OCI-M2 (cell line): Measurements from ENCODE around the gene BEX1.
"Not testable (repeated sequence)": the region's sequence is repeated elsewhere in the genome, so short reads cannot be mapped to it uniquely, and the experiment has no call there.

Experiments
- DNase-seq: peaks from one replicate; lab custom pipeline; 2025; ENCODE audit not compliant: unreplicated experiment; lab: John Stamatoyannopoulos, UW

Gene BEX1

DNA sequence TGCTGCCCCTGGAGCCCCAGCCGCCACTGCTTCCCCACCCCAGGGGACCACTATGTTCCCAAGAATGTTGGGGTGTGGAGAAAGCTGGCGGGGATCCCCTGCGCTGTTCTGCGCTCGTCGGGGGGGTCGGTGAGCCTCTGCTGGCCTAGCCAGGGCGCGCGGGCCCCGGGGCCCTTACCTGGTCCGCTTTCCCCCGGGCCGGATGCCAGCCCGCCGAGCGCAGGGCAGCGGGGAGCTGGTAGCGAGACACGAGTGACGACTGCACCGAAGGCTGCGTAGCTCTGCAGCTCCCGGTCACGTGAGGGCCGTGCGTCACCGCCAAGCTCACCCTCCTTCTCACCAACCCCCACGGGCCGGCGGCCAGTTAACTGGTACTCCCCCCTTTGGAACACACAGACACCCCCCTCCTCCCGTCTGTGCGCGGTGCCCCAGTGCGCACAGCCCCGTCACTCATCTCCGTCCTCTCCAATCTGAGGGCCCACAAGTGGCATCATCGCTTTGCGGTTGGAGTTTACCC is at the start of gene BEX1:
TSS of gene BEX1 (minus strand) at position 254 of the 517 bp plus-strand sequence. CDS start 897 bp downstream, outside the sequence.
- no peak for DNase-seq

DNA sequence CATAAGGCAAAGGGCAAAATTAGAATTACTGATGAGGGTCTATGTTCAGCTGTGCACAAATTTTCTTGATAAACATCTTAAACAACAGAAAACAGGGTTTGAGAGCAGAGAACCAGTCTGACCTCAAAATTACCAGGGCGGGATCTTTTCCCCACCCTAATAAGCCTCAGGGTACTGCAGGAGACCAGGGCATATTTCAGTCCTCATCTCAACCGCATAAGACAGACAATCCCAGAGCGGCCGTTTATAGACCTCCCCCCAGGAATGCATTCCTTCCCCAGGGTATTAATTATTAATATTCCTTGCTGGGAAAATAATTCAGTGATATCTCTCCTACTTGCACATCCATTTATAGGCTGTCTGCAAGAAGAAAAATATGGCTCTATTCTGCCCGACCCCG is 45.5 kb upstream of the BEX1 start:
- DNase-seq = not testable (repeated sequence)

DNA sequence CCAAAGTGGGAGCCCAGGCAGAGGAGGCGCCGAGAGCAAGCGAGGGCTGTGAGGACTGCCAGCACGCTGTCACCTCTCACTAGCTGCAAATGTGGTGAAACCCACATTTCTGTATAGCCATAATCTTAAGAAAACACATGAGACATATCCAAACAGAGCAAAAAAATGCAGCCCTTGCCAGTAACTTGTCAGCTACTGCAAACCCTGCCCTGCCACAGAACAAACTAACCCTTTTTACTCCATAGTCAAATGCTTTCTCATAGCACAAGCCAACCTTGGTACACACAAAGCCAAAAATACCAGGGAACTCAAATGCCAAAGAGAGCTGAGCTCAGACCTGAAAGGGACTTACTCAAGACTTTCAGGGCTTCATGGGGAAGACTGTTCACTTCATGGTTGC is 43.9 kb upstream of the BEX1 start:
- no peak for DNase-seq

DNA sequence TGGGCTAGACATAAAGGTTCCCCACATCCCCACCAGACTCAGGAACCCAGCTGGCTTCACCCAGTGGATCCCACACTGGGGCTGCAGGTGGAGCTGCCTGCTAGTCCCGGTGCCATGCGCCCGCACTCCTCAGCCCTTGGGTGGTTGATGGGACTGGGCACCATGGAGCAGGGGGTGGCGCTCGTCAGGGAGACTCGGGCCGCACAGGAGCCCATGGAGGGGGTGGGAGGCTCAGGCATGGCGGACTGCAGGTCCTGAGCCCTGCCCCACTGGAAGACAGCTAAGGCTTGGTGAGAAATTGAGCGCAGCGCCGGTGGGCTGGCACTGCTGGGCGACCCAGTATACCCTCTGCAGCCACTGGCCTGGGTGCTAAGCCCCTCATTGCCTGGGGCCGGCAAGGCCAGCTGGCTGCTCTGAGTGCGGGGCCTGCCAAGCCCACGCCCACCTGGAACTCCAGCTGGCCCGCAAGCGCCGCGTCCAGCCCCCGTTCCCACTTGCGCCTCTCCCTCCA is 43.3 kb upstream of the BEX1 start:
- not testable (repeated sequence) for DNase-seq

DNA sequence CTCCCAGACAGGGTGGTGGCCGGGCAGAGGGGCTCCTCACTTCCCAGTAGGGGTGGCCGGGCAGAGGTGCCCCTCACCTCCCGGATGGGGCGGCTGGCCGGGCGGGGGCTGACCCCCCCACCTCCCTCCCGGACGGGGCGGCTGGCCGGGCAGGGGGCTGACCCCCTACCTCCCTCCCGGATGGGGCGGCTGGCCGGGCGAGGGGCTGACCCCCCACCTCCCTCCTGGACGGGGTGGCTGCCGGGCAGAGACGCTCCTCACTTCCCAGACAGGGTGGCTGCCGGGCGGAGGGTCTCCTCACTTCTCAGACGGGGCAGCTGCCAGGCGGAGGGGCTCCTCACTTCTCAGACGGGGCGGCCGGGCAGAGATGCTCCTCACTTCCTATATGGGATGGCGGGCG is 40.4 kb upstream of the BEX1 start:
- not testable (repeated sequence) for DNase-seq

DNA sequence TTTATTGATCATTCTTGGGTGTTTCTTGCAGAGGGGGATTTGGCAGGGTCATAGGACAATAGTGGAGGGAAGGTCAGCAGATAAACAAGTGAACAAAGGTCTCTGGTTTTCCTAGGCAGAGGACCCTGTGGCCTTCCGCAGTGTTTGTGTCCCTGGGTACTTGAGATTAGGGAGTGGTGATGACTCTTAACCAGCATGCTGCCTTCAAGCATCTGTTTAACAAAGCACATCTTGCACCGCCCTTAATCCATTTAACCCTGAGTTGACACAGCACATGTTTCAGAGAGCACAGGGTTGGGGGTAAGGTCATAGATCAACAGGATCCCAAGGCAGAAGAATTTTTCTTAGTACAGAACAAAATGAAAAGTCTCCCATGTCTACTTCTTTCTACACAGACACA is 39.9 kb upstream of the BEX1 start:
- DNase-seq = not testable (repeated sequence)

DNA sequence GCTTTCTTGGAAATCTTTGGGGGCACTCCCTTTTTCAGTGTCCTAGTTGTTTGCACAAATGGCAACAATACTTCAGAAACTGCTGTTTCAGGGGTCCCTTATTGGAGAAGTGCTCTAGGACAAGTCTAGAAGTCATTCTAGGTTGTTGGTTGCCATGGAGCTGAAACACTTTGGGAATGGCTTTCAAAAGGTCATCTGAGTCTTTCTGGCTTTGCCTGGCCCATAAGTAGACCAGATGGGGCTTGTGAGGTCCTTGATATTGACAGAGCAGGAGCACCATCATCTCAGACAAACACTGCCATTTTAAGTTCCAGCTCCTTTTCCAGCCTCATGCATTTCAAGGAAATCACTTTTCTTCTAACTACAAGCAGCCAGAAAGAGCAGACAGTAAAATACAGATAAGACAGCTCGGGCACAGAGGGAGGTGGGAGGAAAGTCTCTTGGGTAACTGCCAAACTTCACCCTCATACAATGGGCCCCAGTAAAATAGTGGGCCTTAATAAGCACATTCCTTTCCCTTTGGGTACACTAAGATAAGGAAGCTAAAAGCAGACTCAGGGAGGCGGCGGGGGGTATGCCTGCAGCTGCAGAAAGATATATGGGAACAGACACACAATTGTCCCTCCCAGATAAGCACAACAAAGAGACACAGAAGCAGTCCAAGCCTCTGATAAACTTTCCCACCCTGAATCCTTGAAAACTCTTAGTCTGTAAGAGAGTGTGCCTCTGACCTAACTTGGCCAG is 37.5 kb upstream of the BEX1 start:
- DNase-seq = no peak

DNA sequence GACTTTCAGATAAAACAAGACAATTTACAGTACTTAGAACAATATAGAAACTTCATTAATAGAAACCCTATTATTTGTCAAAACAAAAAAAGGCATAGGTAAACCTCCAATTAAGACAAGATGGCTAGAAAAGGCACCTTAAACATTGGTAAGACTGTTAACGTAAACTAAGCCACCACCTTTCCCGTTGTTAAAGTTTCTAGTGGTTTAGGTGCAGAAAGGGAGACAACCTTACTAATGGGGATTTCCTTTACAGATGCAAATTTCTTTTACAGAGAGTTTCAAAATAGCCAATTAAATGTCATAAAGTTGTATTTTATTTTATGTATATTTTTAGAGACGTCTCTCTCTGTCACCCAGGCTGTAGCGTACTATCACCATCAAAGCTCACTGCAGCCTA is 36.5 kb upstream of the BEX1 start:
- DNase-seq = no peak

DNA sequence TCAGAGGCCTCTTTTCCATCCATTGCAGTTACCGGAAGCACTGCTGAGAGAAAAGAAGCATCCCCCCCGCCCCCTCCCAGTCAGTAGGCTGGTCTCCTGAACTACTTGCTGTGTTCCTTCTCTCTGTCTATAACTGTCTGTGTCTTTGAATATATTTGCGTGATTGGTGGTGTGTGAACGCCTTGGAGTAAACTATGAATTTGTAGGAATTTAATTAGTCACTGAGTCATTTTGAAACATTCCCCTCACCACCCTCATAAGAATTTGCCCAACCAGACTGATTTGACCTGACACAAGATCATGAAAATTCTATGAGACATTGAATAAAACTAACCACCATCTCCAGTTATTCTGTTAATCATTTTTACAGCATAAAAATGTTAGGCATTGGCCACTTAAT is 35.7 kb upstream of the BEX1 start:
- no peak for DNase-seq

DNA sequence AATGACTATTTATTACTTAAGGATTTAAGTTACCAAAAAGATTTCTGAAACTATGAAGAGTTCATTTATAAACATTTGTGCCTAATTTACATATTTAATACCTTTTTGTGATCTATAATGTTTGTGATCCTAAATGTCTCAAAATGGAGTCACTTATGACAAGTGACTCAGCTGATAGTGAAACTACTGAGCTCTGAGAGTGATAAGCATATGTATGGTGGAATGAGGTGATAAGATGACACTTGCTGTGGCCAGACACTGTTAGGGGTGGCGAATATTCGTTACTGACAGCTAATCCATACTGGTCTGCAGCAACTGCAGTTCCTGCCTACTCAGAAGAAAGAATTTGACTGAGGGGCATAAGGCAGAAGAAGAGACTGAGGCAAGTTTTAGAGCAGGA is 34.5 kb upstream of the BEX1 start:
- peak; percentile 2 for DNase-seq

DNA sequence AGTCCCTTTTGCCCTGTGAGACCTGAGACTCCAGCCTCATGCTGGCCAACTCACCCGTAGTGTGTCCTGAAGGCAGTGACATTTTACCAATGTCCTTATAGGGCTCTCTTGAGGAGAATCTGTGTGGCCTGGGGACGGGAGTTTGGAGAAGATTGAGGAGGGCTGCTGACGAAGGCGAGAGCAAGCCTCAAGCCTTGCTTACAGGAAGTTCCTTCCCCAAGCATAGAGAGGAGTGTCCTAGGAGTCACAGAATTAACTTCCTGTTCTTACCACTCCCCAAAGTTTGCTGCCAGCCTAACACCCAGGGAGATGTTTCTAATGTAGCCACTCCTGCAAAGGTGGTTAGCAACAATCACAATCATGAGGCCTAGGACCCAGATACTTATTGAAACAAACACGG is 29.0 kb upstream of the BEX1 start, which contains the start of gene NXF3:
TSS of gene NXF3 (minus strand) at position 202 of the 400 bp plus-strand sequence. CDS start at position 82, 120 bp downstream.
- no peak for DNase-seq

DNA sequence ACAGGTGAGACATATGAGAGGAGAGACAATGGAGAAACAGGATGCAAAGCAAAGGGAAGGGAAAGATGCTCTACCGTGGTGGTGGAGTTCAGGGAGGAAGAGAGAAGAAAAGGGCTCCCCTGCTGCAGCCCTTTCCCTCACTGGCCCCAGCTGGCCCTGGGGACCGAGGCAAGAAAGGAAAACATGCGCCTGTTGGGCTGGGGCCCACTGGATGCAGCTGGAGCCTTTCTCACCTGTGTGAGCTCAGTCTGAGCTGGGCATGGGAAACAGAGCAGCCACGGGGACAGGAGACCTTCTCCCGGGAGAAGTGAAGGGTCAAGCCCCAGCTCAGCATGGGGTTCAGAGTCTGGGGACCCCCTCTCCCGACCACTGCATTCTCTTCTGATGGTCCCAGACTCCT is 17.1 kb upstream of the BEX1 start:
- no peak for DNase-seq

DNA sequence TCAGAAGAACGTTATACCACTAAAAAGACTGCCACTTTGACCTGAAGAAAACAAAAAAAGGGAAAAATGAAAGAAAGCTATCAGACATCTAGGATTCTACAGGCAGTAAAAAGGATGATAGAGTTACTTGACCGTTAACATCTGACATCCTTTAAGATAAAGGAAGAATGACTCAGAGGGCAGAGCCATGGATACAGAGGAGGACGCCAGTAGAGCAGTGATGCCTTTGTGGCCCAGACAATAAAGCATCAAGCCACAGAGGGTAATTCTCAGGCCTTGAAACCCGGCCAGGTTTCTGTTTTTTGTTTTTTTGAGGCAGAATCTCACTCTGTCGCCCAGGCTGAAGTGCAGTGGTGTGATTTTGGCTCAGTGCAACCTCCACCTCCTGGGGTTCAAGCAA is 9.5 kb upstream of the BEX1 start:
- DNase-seq = no peak

DNA sequence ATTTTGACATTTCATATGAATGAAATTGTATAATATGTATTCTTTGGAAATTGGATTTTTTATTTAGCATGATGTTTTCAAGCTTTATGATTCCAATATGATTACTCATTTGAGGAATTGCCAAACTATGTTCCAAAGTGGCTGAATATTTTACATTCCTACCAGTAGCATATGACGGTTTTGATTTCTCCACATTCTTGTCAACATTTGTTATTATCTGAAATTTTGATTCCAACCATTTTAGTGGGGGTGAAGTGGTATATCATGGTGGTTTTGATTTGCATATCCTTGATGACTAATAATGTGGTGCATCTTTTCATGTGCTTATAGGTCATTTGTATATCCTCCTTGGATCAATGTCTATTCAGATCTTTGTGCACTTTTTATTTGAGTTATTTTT is 2.6 kb upstream of the BEX1 start:
- DNase-seq = no peak

DNA sequence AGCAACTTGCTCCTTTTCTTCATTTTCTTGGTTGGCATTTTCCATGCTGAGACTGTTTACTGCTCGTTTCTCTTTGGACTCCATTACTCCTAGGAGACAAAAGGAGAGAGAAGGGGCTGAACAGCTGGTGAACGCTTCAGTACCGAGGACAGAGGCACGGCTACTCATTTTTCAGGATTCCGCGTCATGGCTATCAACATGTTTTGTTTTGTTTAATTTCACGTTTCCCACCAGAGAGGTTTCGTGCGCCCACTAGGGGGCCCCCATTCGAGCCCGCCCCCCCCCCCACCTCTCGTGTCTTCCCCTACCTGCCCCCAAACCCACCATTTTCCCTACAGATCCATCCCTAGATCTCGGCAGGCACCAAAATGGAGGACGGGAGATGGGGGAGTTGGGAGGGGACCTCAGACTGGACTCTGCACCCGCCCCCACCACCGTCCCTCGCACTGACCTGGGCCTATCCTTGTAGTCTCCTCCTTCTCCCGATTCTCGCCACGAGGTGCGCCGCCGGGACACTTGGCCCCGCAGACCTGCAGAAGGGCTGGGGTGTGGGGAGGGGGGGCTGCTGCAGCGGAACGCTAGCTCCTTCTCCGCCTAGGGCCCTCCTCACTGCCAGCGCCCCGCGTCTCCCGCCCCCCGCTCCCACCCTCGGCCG is 653 bp downstream of the BEX1 start:
- DNase-seq = no peak

DNA sequence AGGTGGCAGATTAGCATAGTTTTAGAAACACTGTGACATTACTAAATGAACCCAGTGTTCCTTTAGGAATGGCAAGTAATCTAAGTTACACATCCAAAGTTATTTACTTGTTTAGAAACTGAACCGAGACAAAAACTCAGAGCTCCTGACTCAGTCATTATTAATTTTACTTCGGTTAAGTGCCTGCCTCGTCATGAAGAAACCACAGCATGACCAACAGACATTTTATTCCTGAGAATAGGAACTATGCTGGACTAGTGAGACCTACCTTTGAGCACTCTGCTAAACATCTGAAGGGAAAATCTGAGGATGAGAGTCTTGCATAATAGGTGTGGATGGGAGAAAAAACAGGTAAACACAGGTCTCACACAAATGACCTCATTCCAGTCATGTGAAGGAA is 2.5 kb downstream of the BEX1 start:
- DNase-seq = no peak

DNA sequence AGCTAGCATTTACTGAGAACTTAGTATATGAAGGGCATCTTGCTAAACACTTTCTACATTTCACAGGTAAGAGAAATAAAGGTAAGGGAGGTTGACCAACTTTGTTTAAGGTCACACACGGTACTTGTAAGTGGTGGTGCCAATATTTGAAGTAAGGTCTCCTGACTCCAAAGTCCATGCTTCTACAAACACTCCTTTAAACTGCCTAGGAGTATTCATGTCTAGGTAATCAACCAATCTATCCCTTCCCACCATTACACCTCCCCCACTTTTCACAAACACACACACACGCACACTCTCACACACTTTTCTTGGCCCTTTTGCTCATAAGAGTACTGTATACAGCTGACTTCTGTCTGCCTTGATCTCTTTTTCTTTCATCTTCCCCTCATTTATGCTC is 7.1 kb downstream of the BEX1 start:
- DNase-seq = no peak

DNA sequence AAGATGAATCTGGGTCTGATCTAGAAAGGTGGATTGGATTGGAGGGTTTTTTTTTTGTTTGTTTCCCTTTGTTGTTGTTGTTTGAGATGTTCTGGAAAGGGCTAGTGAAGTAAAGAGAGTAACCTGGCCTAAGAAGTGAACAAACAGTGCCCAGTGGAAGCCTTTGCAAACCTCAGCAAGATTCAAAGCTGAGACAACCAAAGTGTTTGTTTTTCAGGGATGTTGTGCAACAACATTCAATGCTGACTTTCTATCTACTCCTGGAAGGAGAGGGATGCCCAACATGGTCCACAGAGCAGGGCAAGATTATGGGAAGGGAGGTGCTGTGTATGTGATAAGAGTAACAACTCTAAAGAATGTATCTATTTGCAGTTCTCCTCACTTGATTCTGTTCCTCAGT is 11.3 kb downstream of the BEX1 start:
- DNase-seq = no peak

DNA sequence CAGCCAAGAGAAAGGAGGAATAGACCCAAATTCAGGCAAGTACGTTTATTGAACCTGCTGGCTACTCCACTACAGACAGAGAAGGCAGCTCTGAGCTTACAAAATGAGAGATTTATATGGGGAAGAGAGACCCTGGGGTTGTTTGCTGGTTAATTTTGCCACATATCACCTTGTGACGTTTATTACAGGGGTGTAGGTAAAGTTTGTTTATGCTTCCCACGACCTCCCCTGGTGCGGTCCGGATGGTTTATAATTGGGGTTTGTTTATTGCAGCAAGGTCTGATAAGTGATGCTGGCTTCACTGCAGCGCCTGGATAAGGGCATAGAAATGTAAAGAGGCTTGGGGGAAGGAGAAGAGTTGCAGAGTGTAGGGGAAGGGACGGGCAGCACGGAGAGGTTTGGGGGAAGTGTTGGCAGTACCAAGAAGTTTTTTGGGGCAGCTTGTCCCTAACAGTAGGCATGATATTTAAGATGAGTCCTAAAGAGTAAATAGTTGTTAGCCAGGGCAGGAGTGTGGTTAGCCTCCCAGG is 12.6 kb downstream of the BEX1 start:
- DNase-seq = no peak

DNA sequence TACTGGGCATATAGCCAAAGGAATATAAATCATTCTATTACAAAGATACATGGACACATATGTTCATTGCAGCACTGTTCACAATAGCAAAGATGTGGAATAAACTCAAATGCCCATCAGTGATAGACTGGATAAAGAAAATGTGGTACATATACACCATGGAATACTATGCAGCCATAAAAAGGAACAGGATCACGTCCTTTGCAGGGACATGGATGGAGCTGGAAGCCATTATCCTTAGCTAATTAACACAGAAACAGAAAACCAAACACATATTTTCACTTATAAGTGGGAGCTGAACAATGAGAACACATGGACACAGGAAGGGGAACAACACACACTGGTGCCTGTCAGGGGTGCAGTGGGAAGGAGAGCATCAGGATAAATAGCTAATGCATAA is 30.6 kb downstream of the BEX1 start:
- not testable (repeated sequence) for DNase-seq

DNA sequence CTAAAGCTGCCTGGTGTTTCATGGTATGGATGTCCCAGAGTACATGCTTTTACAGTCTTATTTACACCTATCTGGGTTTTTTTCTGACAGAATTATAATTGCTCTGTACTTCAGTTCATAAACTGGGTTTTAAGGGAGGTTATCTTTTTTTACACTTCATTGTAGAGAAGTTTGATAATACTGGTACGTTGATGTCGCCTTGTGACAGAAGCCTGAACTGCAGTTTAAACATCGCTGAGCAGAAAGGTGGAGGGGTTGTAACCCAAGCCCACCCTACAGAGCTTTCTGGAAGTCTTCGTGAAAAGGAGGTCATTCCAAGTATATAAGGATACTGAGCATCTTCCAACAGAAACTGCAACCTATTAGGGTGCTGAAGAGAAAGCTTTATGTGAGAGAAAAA is 46.4 kb downstream of the BEX1 start:
- DNase-seq = no peak

DNA sequence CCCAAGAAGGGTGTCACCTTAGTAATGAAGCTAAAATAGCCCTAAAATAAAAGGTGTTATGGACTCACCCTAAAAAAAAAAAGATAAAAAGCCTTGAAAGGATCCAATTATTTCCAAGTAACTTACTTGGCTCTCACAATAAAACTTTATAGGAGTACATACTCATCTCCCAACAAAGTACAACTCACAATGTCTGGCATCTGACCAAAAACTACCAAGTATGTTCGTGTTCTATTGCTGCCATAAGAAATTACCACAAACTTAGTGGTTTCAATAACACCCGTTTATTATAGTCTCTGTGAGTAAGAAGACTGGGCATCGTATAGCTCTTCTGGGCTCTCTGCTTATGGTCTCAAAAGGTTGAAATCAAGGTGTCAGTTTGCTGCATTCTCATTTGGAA is 51.0 kb downstream of the BEX1 start:
- no peak for DNase-seq
